Keratinocyte (primary cell): ENCODE measurements around the gene ALS2. TPM values are rescaled to one million over a fixed set of nuclear protein-coding genes. Genes with fewer than 3 reads are reported as not detected.

ENCODE experiments used
- DNase-seq: peaks from one replicate; pipeline ENCODE4 v3.0.0-alpha.2; 2011; ENCODE audit warnings: low read depth, missing footprints, low spot score
- FAIRE-seq: peaks from 2 replicates; lab custom pipeline; 2011; peaks lifted over from hg19 to GRCh38; lab: Jason Lieb, UNC
- H2AFZ ChIP-seq: 2 replicates; pipeline ENCODE4 v1.6.0; 2012; ENCODE audit warnings: low read length, control low read depth, inconsistent platforms; ENCODE audit not compliant: control insufficient read depth
- H3K27ac ChIP-seq: 2 replicates; pipeline ENCODE4 v1.5.1; 2011; ENCODE audit warnings: low read length; ENCODE audit not compliant: control insufficient read depth, insufficient read depth
- H3K27me3 ChIP-seq: 3 replicates; pipeline ENCODE4 v1.6.0; 2011; ENCODE audit warnings: low read length; ENCODE audit not compliant: control insufficient read depth, insufficient read depth; ENCODE audit errors: extremely low read depth
- H3K36me3 ChIP-seq, 2 experiments: 2 replicates in 1 of 2; 3 replicates in 1 of 2; pipeline ENCODE4 v1.5.1; 2011; ENCODE audit warnings: low read length in 2 of 2, mild to moderate bottlenecking in 1 of 2; ENCODE audit not compliant: control insufficient read depth in 2 of 2, insufficient read depth in 2 of 2; ENCODE audit errors: extremely low read depth in 1 of 2
- H3K4me1 ChIP-seq: 3 replicates; pipeline ENCODE4 v1.5.1; 2011; ENCODE audit warnings: low read length; ENCODE audit not compliant: control insufficient read depth, insufficient read depth; ENCODE audit errors: extremely low read depth
- H3K4me2 ChIP-seq: 3 replicates; pipeline ENCODE4 v1.6.0; 2011; ENCODE audit warnings: low read depth, low read length; ENCODE audit not compliant: control insufficient read depth, insufficient read depth; ENCODE audit errors: extremely low read depth
- H3K4me3 ChIP-seq, 3 experiments: fragments of 200-600 bp in 1 of 3; sonication (generic) in 1 of 3; 2 replicates in 2 of 3; 3 replicates in 1 of 3; pipeline ENCODE4 v1.5.1; 2011 to 2016; ENCODE audit warnings: low read length in 3 of 3, mild to moderate bottlenecking in 3 of 3, control low read depth in 2 of 3, inconsistent platforms in 1 of 3, low read depth in 1 of 3, mixed read lengths in 1 of 3, mixed run types in 1 of 3, moderate library complexity in 1 of 3; ENCODE audit not compliant: control insufficient read depth in 2 of 3, insufficient read depth in 2 of 3; ENCODE audit errors: extremely low read depth in 1 of 3
- H3K79me2 ChIP-seq: 2 replicates; pipeline ENCODE4 v1.6.0; 2012; ENCODE audit warnings: low read length; ENCODE audit not compliant: control insufficient read depth, insufficient read depth
- H3K9ac ChIP-seq: 3 replicates; pipeline ENCODE4 v1.6.0; 2011; ENCODE audit warnings: low read length; ENCODE audit not compliant: control insufficient read depth, insufficient read depth; ENCODE audit errors: extremely low read depth
- H3K9me1 ChIP-seq: 3 replicates; pipeline ENCODE4 v1.6.0; 2011; ENCODE audit warnings: low read length; ENCODE audit not compliant: control insufficient read depth, insufficient read depth; ENCODE audit errors: extremely low read depth
- H3K9me3 ChIP-seq: 2 replicates; pipeline ENCODE4 v1.5.1; 2012; ENCODE audit warnings: low read depth, low read length; ENCODE audit not compliant: control insufficient read depth
- H4K20me1 ChIP-seq: 3 replicates; pipeline ENCODE4 v1.6.0; 2011; ENCODE audit warnings: low read length; ENCODE audit not compliant: control insufficient read depth, insufficient read depth; ENCODE audit errors: extremely low read depth
- EZH2 ChIP-seq: IDR thresholded peaks from one replicate; pipeline ENCODE4 v1.6.1; 2012; ENCODE audit warnings: inconsistent platforms, mild to moderate bottlenecking, low read length, moderate library complexity
- dilution Hi-C: fragments of 300-500 bp; cut with MboI; formaldehyde crosslinking; loops from one replicate; pipeline ENCODE4 v1.7.0; 2020; ENCODE audit warnings: low sequenced_read_pairs; ENCODE audit not compliant: extremely low pct_ligation_motif_present
- polyA plus RNA-seq, 5 experiments: library from polyadenylated mRNA; depleted of rRNA in 3 of 5; stranded (reverse) in 3 of 5; stranded (forward) in 1 of 5; unstranded in 1 of 5; fragments of >200 nt; gene quantifications; 1 replicate in 1 of 5; 2 replicates in 3 of 5; 3 replicates in 1 of 5; pipeline versions ENCODE4 v1.2.1 to v1.2.3, GENCODE V29; 2011 to 2012; ENCODE audit warnings: missing spikeins in 2 of 5, low read depth in 1 of 5, low replicate concordance in 1 of 5
- TF ChIP-seq, protein P1 (sequence below), 3 experiments: IDR thresholded peaks in 1 of 3; conservative IDR thresholded peaks in 1 of 3; optimal IDR thresholded peaks in 1 of 3; 2 replicates in 2 of 3; 3 replicates in 1 of 3; pipeline versions ENCODE3 to v1.5.1; 2011; ENCODE audit warnings: low read length in 3 of 3, mild to moderate bottlenecking in 3 of 3, moderate library complexity in 2 of 3, control low read depth in 1 of 3, inconsistent platforms in 1 of 3; ENCODE audit not compliant: insufficient read depth in 2 of 3; ENCODE audit errors: extremely low read depth in 1 of 3

The ALS2 gene
- polyA plus RNA-seq, 1 donor (not counting 4 experiments of a cell fraction or from before 2014, with no cell fraction given), result 25.8 TPM

DNA sequence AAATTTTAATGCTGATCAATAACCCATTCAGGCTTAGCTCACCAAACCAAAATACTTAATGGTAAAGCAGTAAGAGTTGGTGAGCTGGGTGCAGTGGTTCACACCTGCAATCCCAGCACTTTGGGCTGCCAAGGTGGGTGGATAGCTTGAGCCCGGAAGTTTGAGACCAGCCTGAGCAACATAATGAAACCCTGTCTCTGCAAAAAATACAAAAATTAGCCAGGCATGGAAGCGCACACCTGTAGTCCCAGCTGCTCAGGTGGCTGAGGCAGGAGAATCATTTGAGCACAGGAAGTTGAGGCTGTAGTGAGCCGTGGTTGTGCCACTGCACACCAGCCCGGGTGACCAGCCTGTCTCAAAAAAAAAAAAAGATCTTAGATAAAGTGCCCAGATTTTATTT, 46.6 kb downstream of the ALS2 start:
- DNase-seq, result no peak
- H3K9me1 ChIP-seq, result no peaks in the 10 kb centered on the region
- no peaks in the 10 kb centered on the region for H3K9me3 ChIP-seq
- H3K27me3 ChIP-seq, result no peaks in the 10 kb centered on the region
- peaks cover 11% of the 10 kb centered on the region for H3K4me1 ChIP-seq
- TF ChIP-seq, protein P1, sequence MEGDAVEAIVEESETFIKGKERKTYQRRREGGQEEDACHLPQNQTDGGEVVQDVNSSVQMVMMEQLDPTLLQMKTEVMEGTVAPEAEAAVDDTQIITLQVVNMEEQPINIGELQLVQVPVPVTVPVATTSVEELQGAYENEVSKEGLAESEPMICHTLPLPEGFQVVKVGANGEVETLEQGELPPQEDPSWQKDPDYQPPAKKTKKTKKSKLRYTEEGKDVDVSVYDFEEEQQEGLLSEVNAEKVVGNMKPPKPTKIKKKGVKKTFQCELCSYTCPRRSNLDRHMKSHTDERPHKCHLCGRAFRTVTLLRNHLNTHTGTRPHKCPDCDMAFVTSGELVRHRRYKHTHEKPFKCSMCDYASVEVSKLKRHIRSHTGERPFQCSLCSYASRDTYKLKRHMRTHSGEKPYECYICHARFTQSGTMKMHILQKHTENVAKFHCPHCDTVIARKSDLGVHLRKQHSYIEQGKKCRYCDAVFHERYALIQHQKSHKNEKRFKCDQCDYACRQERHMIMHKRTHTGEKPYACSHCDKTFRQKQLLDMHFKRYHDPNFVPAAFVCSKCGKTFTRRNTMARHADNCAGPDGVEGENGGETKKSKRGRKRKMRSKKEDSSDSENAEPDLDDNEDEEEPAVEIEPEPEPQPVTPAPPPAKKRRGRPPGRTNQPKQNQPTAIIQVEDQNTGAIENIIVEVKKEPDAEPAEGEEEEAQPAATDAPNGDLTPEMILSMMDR (optimal IDR thresholded peaks at IDR 0.05 in 1 of 3, IDR thresholded peaks at IDR 0.05 in 1 of 3, conservative IDR thresholded peaks at IDR 0.05 in 1 of 3; ENCODE audit: extremely low read depth in 1 of 3, insufficient read depth in 2 of 3, low read length in 3 of 3), result no peak
- TF ChIP-seq EZH2, result no peak
- no peaks in the 10 kb centered on the region for H4K20me1 ChIP-seq
- dilution Hi-C loops, result no loop called here
- no peak for FAIRE-seq
- H3K9ac ChIP-seq, result no peak overlapping the region
- no peak overlapping the region for H3K4me3 ChIP-seq
- H3K79me2 ChIP-seq, result no peaks in the 10 kb centered on the region
- peaks cover 6 to 8% of the 10 kb centered on the region in 2 experiments for H3K36me3 ChIP-seq
- H2AFZ ChIP-seq, result no peak overlapping the region
- no peak overlapping the region for H3K4me2 ChIP-seq
- H3K27ac ChIP-seq, result peak overlapping the region; percentile 48

DNA sequence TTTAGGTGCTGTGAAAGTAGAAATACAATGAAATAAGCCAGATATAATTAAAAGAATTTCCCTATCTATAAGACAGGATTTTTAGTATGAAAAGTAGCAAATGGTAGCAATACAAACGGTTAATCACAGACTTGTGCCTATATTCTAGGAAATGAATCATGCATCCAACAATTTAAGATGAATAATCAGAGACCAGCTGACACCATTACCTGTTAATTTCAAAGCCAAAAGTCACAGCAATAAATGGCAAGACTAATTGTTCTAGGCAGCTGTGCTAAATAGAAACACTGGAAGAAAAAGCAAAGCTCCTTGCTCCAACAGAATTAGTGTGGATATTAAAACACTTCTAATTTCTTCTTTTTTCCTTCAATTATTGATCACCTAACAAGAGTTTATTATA, 47.2 kb downstream of the ALS2 start:
- Histone ChIP-seq H3K4me3 (no peak overlapping the region), H3K27me3 (no peaks in the 10 kb centered on the region), H2AFZ (no peak overlapping the region), H3K4me1 (peaks cover 11% of the 10 kb centered on the region), H3K9ac (no peak overlapping the region), H3K36me3 (peaks cover 5 to 11% of the 10 kb centered on the region in 2 experiments), H3K9me1 (no peaks in the 10 kb centered on the region), H3K27ac (peak overlapping the region; percentile 48), H3K9me3 (no peaks in the 10 kb centered on the region), H3K4me2 (peak overlapping the region; percentile 65), H3K79me2 (no peaks in the 10 kb centered on the region), H4K20me1 (no peaks in the 10 kb centered on the region)
- dilution Hi-C loops, result no loop called here
- no peak for DNase-seq
- TF ChIP-seq, protein P1 (optimal IDR thresholded peaks at IDR 0.05 in 1 of 3, IDR thresholded peaks at IDR 0.05 in 1 of 3, conservative IDR thresholded peaks at IDR 0.05 in 1 of 3; ENCODE audit: extremely low read depth in 1 of 3, insufficient read depth in 2 of 3, low read length in 3 of 3), result no peak
- no peak for TF ChIP-seq EZH2
- peak; percentile 60 for FAIRE-seq
